Colonic mucosa (tissue), 4 donors: Measurements from ENCODE around the gene OR5H15. TPM values are rescaled to one million over a fixed set of nuclear protein-coding genes. Genes with fewer than 3 reads are reported as not detected.
"Not testable (repeated sequence)": the region's sequence is repeated elsewhere in the genome, so short reads cannot be mapped to it uniquely, and the experiment has no call there.

Source experiments
- DNase-seq: peaks from one replicate; pipeline ENCODE4 v3.0.0-alpha.2; 2020
- H3K27ac ChIP-seq: fragments of 200-600 bp; one replicate; pipeline ENCODE4 v1.8.0; 2021
- H3K27me3 ChIP-seq: fragments of 200-600 bp; one replicate; pipeline ENCODE4 v1.8.0; 2021
- H3K36me3 ChIP-seq: fragments of 200-600 bp; one replicate; pipeline ENCODE4 v1.8.0; 2021
- H3K4me1 ChIP-seq: fragments of 200-600 bp; one replicate; pipeline ENCODE4 v1.8.0; 2021; ENCODE audit warnings: mild to moderate bottlenecking
- H3K4me3 ChIP-seq: fragments of 200-600 bp; one replicate; pipeline ENCODE4 v1.8.0; 2021
- H3K9ac ChIP-seq, 2 donors: one replicate each; pipeline ENCODE4 v1.7.0; 2013; ENCODE audit warnings: control low read depth in 2 of 2, low read depth in 2 of 2, low read length in 2 of 2
- H3K9me3 ChIP-seq: fragments of 200-600 bp; one replicate; pipeline ENCODE4 v1.8.0; 2021
- CTCF ChIP-seq: fragments of 200-600 bp; IDR thresholded peaks from one replicate; pipeline ENCODE4 v1.8.0; 2022; ENCODE audit warnings: antibody characterized with exemption, mild to moderate bottlenecking
- intact Hi-C: fragments of 100-400 bp; cut with DNase I; formaldehyde crosslinking; loops from one replicate; pipeline ENCODE4 v1.14.1; 2022
- total RNA-seq, 2 donors: library from RNA; stranded (reverse); fragmentation: NEBNext Ultra II Directional in 1 of 2; extraction: Animal tissue kit (Norgen Biotek cat#: 25700) in 1 of 2; gene quantifications; one replicate each; pipeline ENCODE4 v1.2.1, GENCODE V29; 2021
- donor health status: healthy.
- donor health status: DM: no; HTN: no; CAD: no.
- donor health status: DM: no; HTN: no; CAD: no.

The OR5H15 gene
- total RNA-seq, 2 donors from 2014 or later, result not detected

- no peaks in the 10 kb centered on the region for H3K36me3 ChIP-seq
- no peaks in the 10 kb centered on the region for H3K27me3 ChIP-seq
- H3K9ac ChIP-seq, result no peak within 1 kb of the TSS
- intact Hi-C loops, result no loop called here
- no peaks in the 10 kb centered on the region for H3K9me3 ChIP-seq
- no peak within 1 kb of the TSS for H3K27ac ChIP-seq
- no peak for DNase-seq
- no peak for TF ChIP-seq CTCF
- H3K4me3 ChIP-seq, result no peak within 1 kb of the TSS
- H3K4me1 ChIP-seq, result no peaks in the 10 kb centered on the region
These were observed 19.3 kb upstream of the OR5H15 start, which contains the start of gene OR5H14 for GRCh38 chr3:98147179-98147578. Gene OR5H14 (plus strand): TSS chr3:98147479. CDS start chr3:98149386, 1,907 bp downstream.

GRCh38 chr3:98148751-98149150 is 17.7 kb upstream of the OR5H15 start:
- no peak for DNase-seq
- TF ChIP-seq CTCF, result no peak
- Histone ChIP-seq H3K9me3 (no peaks in the 10 kb centered on the region), H3K4me1 (no peaks in the 10 kb centered on the region), H3K36me3 (no peaks in the 10 kb centered on the region), H3K4me3 (no peak overlapping the region), H3K27me3 (no peaks in the 10 kb centered on the region), H3K9ac (no peak overlapping the region), H3K27ac (no peak overlapping the region)
- intact Hi-C loops, result no loop called here

- DNase-seq, H3K36me3 ChIP-seq, H3K4me1 ChIP-seq, H3K27me3 ChIP-seq, H3K9me3 ChIP-seq, intact Hi-C loops, H3K9ac ChIP-seq, H3K27ac ChIP-seq, H3K4me3 ChIP-seq: not testable (repeated sequence)
These were observed 17.0 kb upstream of the OR5H15 start for GRCh38 chr3:98149456-98149855.

GRCh38 chr3:98151241-98151640 is 15.3 kb upstream of the OR5H15 start:
- no peak for TF ChIP-seq CTCF
- no peaks in the 10 kb centered on the region for H3K9me3 ChIP-seq
- H3K4me3 ChIP-seq, result no peak overlapping the region
- H3K9ac ChIP-seq, result no peak overlapping the region
- H3K36me3 ChIP-seq, result no peaks in the 10 kb centered on the region
- H3K27ac ChIP-seq, result no peak overlapping the region
- intact Hi-C loops, result no loop called here
- no peak for DNase-seq
- no peaks in the 10 kb centered on the region for H3K27me3 ChIP-seq
- no peaks in the 10 kb centered on the region for H3K4me1 ChIP-seq

- H3K9me3 ChIP-seq, result no peaks in the 10 kb centered on the region
- DNase-seq, result no peak
- intact Hi-C loops, result no loop called here
- no peak for TF ChIP-seq CTCF
- H3K36me3 ChIP-seq, result no peaks in the 10 kb centered on the region
- H3K27ac ChIP-seq, result no peak overlapping the region
- H3K4me1 ChIP-seq, result no peaks in the 10 kb centered on the region
- H3K4me3 ChIP-seq, result no peak overlapping the region
- H3K27me3 ChIP-seq, result no peaks in the 10 kb centered on the region
- H3K9ac ChIP-seq, result no peak overlapping the region
These were observed 4.6 kb downstream of the OR5H15 start for GRCh38 chr3:98171071-98171470.

- H3K9me3 ChIP-seq, result no peaks in the 10 kb centered on the region
- no peaks in the 10 kb centered on the region for H3K4me1 ChIP-seq
- no peak overlapping the region for H3K27ac ChIP-seq
- no peaks in the 10 kb centered on the region for H3K27me3 ChIP-seq
- no peak overlapping the region for H3K9ac ChIP-seq
- no peak for TF ChIP-seq CTCF
- no peak overlapping the region for H3K4me3 ChIP-seq
- no peak for DNase-seq
- no peaks in the 10 kb centered on the region for H3K36me3 ChIP-seq
- intact Hi-C loops, result no loop called here
These were observed 6.1 kb downstream of the OR5H15 start for GRCh38 chr3:98172621-98173020.
